Tibial artery (tissue), 4 donors: Measurements from ENCODE around the gene CAMTA1.

Experiments
- DNase-seq, 2 donors: peaks; one replicate each; pipeline ENCODE4 v3.0.0-alpha.2; 2019
- H3K27ac ChIP-seq, 2 donors: fragments of 200-600 bp; sonication (generic) in 1 of 2; 1 replicate in 1 of 2; 2 replicates in 1 of 2; pipeline ENCODE4 v1.5.1; 2018 to 2019; ENCODE audit warnings: mild to moderate bottlenecking in 1 of 2
- H3K27me3 ChIP-seq, 2 donors: fragments of 200-600 bp; sonication (generic) in 1 of 2; one replicate each; pipeline versions ENCODE4 v1.5.1 to v1.6.0; 2016 to 2019
- H3K36me3 ChIP-seq, 3 donors: fragments of 200-600 bp; sonication (generic) in 2 of 3; one replicate each; pipeline ENCODE4 v1.5.1; 2016 to 2019; ENCODE audit warnings: mild to moderate bottlenecking in 2 of 3
- H3K4me1 ChIP-seq, 4 donors: fragments of 200-600 bp; sonication (generic) in 2 of 4; 1 replicate in 3 of 4; 2 replicates in 1 of 4; pipeline ENCODE4 v1.5.1; 2016 to 2019
- H3K4me3 ChIP-seq, 2 donors: fragments of 200-600 bp; sonication (generic) in 1 of 2; 1 replicate in 1 of 2; 2 replicates in 1 of 2; pipeline ENCODE4 v1.5.1; 2018 to 2019; ENCODE audit warnings: mild to moderate bottlenecking in 2 of 2
- H3K9me3 ChIP-seq, 3 donors: fragments of 200-600 bp; sonication (generic) in 1 of 3; one replicate each; pipeline ENCODE4 v1.5.1; 2016 to 2019
- intact Hi-C: fragments of 100-400 bp; cut with DNase I; formaldehyde crosslinking; loops from one replicate; pipeline ENCODE4 v1.15.0; 2023; ENCODE audit warnings: low total_unique reads
- TF ChIP-seq, protein P1 (sequence below), 2 experiments: fragments of 200-600 bp in 1 of 2; fragments of 450-650 bp in 1 of 2; IDR thresholded peaks; one replicate each; pipeline ENCODE4 v1.5.1; 2017 to 2019; ENCODE audit warnings: antibody characterized with exemption in 2 of 2, mild to moderate bottlenecking in 1 of 2, moderate library complexity in 1 of 2

The CAMTA1 gene

DNA sequence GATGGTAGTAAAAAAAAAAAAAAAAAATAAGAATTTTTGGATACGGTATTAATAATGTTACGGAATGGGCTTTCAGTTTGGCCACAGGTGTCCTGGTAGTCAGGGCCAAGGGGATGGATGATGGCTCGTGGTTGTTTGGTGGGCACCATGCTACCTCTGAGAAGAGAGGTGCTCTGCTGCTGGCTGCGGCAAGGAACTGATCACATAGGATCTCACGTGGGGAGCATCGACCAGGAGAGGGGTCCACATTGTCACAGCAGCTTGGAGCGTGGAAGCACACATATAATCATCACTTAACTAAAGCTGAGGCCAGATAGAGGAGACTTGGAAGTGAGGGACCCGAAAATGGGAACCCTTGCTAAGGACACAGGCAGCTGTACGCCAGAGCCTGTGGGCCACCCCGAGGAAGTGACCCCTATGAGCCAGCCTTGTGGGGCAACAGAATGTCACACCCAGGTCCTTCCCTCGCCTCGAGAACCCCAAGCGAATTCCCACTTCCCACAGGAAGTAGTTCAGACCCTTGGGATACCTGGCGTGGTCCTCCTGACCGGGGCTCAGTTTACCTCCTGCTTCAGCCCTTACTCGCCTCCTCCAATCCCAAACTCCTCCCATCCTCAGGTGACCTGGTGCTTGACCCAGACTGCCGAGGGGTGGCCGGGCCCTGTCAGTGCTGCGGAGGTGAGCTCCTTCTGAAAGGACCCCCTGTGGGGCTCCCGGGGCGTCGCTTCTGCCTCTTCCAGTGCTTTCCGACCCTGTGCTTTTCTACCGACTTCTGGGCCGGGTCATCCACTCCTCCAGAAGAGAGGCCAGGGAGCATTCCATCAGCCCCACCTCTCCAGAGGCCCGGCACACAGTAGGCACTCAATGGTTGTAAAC is 222.0 kb downstream of the CAMTA1 start:
- TF ChIP-seq, protein P1, sequence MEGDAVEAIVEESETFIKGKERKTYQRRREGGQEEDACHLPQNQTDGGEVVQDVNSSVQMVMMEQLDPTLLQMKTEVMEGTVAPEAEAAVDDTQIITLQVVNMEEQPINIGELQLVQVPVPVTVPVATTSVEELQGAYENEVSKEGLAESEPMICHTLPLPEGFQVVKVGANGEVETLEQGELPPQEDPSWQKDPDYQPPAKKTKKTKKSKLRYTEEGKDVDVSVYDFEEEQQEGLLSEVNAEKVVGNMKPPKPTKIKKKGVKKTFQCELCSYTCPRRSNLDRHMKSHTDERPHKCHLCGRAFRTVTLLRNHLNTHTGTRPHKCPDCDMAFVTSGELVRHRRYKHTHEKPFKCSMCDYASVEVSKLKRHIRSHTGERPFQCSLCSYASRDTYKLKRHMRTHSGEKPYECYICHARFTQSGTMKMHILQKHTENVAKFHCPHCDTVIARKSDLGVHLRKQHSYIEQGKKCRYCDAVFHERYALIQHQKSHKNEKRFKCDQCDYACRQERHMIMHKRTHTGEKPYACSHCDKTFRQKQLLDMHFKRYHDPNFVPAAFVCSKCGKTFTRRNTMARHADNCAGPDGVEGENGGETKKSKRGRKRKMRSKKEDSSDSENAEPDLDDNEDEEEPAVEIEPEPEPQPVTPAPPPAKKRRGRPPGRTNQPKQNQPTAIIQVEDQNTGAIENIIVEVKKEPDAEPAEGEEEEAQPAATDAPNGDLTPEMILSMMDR (IDR thresholded peaks at IDR 0.05) = no peak
- H3K4me1 ChIP-seq = no peaks in the 10 kb centered on the region
- no peaks in the 10 kb centered on the region for H3K36me3 ChIP-seq
- DNase-seq = no peak
- intact Hi-C loops = no loop called here
- H3K27ac ChIP-seq = no peak overlapping the region
- no peaks in the 10 kb centered on the region for H3K9me3 ChIP-seq
- no peak overlapping the region for H3K4me3 ChIP-seq
- H3K27me3 ChIP-seq = no peaks in the 10 kb centered on the region

DNA sequence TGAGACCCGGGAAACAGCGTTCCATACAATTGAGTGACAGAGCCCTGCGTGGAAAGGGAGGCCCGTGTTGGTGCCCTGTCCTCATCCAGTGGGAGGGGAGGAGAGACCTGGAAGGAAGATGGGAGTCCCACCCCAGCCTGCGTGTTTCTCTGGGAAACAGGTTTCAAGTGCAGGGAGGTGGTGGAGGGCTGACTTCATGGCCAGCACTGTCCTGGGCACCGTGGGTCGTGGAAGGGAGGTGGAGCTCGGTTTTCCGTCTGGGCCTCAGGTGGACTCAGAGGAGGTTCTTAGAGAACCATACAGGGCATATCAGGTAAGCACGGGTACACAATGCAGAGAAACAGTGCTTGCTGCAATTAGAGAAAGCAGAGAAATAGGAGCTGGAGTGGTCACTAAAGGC is 222.6 kb downstream of the CAMTA1 start:
- H3K27me3 ChIP-seq = no peaks in the 10 kb centered on the region
- DNase-seq = no peak
- TF ChIP-seq, protein P1 (IDR thresholded peaks at IDR 0.05) = no peak
- intact Hi-C loops = no loop called here
- no peak overlapping the region for H3K27ac ChIP-seq
- no peak overlapping the region for H3K4me3 ChIP-seq
- no peaks in the 10 kb centered on the region for H3K9me3 ChIP-seq
- H3K4me1 ChIP-seq = no peaks in the 10 kb centered on the region
- no peaks in the 10 kb centered on the region for H3K36me3 ChIP-seq

DNA sequence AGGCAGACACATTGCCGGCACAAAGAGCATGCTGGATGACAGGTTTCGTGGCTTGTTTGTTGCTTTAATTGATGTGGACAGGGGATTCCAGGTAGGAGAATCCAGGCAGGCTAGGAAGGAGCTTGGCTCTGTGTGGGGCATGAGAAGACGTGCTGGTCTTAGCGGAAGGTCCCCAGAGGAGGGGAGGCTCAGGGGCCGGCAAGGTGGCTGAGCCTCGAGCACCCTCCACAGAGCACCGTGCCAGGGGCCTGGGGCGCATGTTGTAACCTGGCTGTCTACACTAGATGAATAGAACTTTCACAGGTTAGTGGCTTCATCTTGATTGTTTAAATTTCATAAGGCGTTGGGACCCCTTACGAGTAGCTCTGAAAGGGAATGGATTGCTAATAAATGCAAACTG is 223.1 kb downstream of the CAMTA1 start:
- Histone ChIP-seq H3K9me3 (no peaks in the 10 kb centered on the region), H3K27me3 (no peaks in the 10 kb centered on the region), H3K4me1 (peaks cover 0 to 2% (median under 1%) of the 10 kb centered on the region in 4 donors), H3K27ac (no peak overlapping the region), H3K36me3 (no peaks in the 10 kb centered on the region), H3K4me3 (no peak overlapping the region)
- DNase-seq = no peak
- TF ChIP-seq, protein P1 (IDR thresholded peaks at IDR 0.05) = no peak
- intact Hi-C loops = no loop called here

DNA sequence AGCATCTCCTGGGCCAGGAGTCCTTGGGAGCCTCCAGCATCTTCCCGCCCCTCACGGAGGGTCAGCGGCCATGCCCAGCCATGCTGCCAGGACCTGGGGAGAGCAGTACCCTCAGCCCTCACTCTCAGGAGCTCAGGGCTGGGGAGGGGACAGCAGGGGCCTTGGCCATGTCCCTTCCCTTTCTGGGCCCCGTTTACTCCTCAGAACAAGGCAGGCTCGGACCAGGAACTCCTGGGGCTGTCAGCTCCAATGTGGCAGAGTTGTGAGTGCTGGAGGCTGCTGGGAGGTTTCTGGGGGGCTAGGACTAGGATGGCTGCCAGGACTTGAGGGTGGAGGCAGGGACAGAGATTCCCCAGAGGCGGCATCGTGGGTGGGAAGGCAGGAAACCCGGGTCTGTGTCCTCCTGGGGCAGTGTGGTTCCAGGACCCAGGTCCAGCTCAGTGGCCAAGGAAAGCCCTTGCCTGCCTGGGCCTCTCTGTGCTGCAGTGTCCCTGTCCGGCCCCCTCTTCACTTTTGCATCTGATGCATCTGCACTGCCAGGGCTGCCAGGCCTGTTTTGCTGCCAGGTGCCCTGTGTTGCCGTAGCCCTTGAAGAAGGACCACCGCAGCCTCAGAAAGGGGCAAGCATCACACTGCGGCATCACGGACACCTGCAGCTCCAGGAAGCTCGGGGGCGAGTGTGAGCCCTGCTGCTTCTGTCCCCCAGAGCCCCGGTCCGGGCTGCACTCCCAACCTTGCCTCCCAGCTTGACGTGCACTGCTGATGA is 223.9 kb downstream of the CAMTA1 start:
- H3K4me3 ChIP-seq = no peak overlapping the region
- no peak for DNase-seq
- intact Hi-C loops = no loop called here
- no peaks in the 10 kb centered on the region for H3K27me3 ChIP-seq
- peaks cover 0 to 10% (median 6%) of the 10 kb centered on the region in 4 donors for H3K4me1 ChIP-seq
- H3K9me3 ChIP-seq = no peaks in the 10 kb centered on the region
- H3K27ac ChIP-seq = no peak overlapping the region
- TF ChIP-seq, protein P1 (IDR thresholded peaks at IDR 0.05) = no peak
- no peaks in the 10 kb centered on the region for H3K36me3 ChIP-seq

DNA sequence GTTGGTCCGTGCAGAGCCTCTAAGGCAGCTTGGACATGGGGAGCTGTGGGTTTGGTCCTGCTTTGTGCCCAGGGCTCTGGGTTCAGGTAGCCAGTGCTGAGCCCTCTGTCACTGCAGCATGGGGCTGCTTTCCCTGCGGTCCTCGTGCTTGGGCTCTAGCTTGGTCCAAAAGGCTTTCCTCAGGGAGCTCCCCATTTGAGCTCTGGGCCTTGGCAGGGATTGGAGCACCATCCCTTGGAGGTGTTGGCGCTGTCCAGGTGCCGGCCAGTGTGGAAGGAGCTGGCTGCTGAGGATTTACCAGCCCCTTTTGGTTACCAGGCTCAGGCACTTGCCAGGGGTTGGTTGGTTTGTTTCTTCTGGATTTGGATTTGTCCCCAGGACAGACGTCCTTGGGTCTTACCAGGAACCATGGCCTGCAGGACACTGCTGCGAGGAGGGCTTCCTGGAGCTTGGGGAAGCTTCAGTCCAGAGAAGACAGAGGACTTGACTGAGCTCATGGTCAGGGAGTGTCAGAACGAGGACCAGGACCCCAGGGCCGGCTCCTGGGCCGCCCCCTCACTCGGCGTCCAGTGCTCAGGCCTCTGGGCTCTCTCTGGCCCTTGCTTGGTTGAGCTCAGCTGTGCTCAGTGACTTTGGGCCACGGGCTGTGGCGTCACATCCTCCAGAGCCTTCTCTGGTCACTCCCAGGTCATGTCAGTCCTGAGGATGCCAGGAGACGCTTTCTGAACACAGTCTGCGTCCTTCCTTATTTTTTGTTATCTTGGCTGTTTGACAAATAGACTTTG is 224.7 kb downstream of the CAMTA1 start:
- intact Hi-C loops = no loop called here
- DNase-seq = no peak
- H3K4me1 ChIP-seq = peaks cover 0 to 14% (median 6%) of the 10 kb centered on the region in 4 donors

More for the DNA sequence above, 224.7 kb downstream of the CAMTA1 start:
- no peak overlapping the region for H3K4me3 ChIP-seq
- H3K27ac ChIP-seq = no peak overlapping the region
- H3K27me3 ChIP-seq = no peaks in the 10 kb centered on the region
- TF ChIP-seq, protein P1 (IDR thresholded peaks at IDR 0.05) = no peak
- no peaks in the 10 kb centered on the region for H3K36me3 ChIP-seq
- no peaks in the 10 kb centered on the region for H3K9me3 ChIP-seq
